SK-N-SH (cell line): ENCODE measurements around the gene ITCH. TPM values are rescaled to one million over a fixed set of nuclear protein-coding genes. Genes with fewer than 3 reads are reported as not detected.

Experiments used
- CTCF ChIA-PET: fragments of 300-600, 350-600 bp; formaldehyde crosslinking; extraction: SDS; loops from one replicate; lab custom pipeline; 2021; lab: Yijun Ruan, JAX
- POLR2A ChIA-PET: fragments of 350-600 bp; sonication (Branson Sonifier 250); formaldehyde crosslinking; extraction: SDS; loops from one replicate; lab custom pipeline; 2020; ENCODE audit warnings: antibody characterized with exemption, inconsistent platforms; lab: Yijun Ruan, JAX
- DNase-seq: peaks from one replicate; pipeline ENCODE4 v3.0.0; 2012
- H2AFZ ChIP-seq: fragments of 200-600 bp; sonication (generic); 2 replicates; pipeline ENCODE4 v1.8.1; 2016; ENCODE audit warnings: antibody characterized with exemption, mild to moderate bottlenecking, low read depth
- H3F3A ChIP-seq: fragments of 200-600 bp; sonication (generic); replicated peaks from 2 replicates; pipeline ENCODE3; 2016; ENCODE audit warnings: antibody characterized with exemption, mild to moderate bottlenecking; ENCODE audit not compliant: insufficient read depth
- H3K27ac ChIP-seq, 2 experiments: fragments of 200-500 bp in 1 of 2; fragments of 200-600 bp in 1 of 2; sonication (Bioruptor generic) in 1 of 2; sonication (generic), shearing (Covaris generic) in 1 of 2; 2 replicates each; pipeline versions ENCODE4 v1.5.1 to v1.6.1; 2014 to 2016; ENCODE audit warnings: low read depth in 2 of 2, inconsistent platforms in 1 of 2, low read length in 1 of 2, mild to moderate bottlenecking in 1 of 2, mixed read lengths in 1 of 2
- H3K27me3 ChIP-seq: fragments of 200-600 bp; sonication (generic), shearing (Covaris generic); 2 replicates; pipeline ENCODE4 v1.6.1; 2016; ENCODE audit warnings: mixed run types; ENCODE audit not compliant: insufficient read depth
- H3K36me3 ChIP-seq, 2 experiments: fragments of 200-500 bp in 1 of 2; fragments of 200-600 bp in 1 of 2; sonication (Bioruptor generic) in 1 of 2; sonication (generic) in 1 of 2; replicated peaks in 1 of 2; 2 replicates each; pipeline versions ENCODE3 to v1.5.1; 2014 to 2016; ENCODE audit warnings: low read length in 1 of 2, mild to moderate bottlenecking in 1 of 2; ENCODE audit not compliant: insufficient read depth in 2 of 2, control insufficient read depth in 1 of 2
- H3K4me1 ChIP-seq, 2 experiments: fragments of 200-500 bp in 1 of 2; fragments of 200-600 bp in 1 of 2; sonication (Bioruptor generic) in 1 of 2; sonication (generic), shearing (Covaris generic) in 1 of 2; 2 replicates each; pipeline versions ENCODE4 v1.5.1 to v1.6.1; 2014 to 2016; ENCODE audit warnings: low read depth in 1 of 2, low read length in 1 of 2, mixed run types in 1 of 2; ENCODE audit not compliant: insufficient read depth in 2 of 2, control insufficient read depth in 1 of 2
- H3K4me2 ChIP-seq: fragments of 200-600 bp; sonication (generic), shearing (Covaris generic); 2 replicates; pipeline ENCODE4 v1.6.1; 2017; ENCODE audit warnings: mixed run types
- H3K4me3 ChIP-seq, 2 experiments: fragments of 200-500 bp in 1 of 2; fragments of 200-600 bp in 1 of 2; sonication (Bioruptor generic) in 1 of 2; sonication (generic), shearing (Covaris generic) in 1 of 2; 2 replicates each; pipeline versions ENCODE4 v1.5.1 to v1.8.1; 2014 to 2016; ENCODE audit warnings: low read depth in 2 of 2, inconsistent platforms in 1 of 2, low read length in 1 of 2, mild to moderate bottlenecking in 1 of 2, mixed read lengths in 1 of 2, moderate library complexity in 1 of 2
- H3K79me2 ChIP-seq: fragments of 200-600 bp; sonication (generic); 2 replicates; pipeline ENCODE4 v1.8.1; 2017; ENCODE audit warnings: mild to moderate bottlenecking; ENCODE audit not compliant: insufficient read depth
- H3K9ac ChIP-seq: fragments of 200-600 bp; sonication (generic); 2 replicates; pipeline ENCODE4 v1.6.1; 2017; ENCODE audit warnings: mixed run types
- H3K9me2 ChIP-seq: fragments of 200-600 bp; sonication (generic); 2 replicates; pipeline ENCODE4 v1.6.1; 2017; ENCODE audit warnings: mixed run types
- H3K9me3 ChIP-seq: fragments of 200-600 bp; sonication (generic); 2 replicates; pipeline ENCODE4 v1.6.1; 2017; ENCODE audit warnings: mixed run types, mild to moderate bottlenecking, moderate library complexity
- H4K20me1 ChIP-seq: fragments of 200-600 bp; sonication (generic); 2 replicates; pipeline ENCODE4 v1.6.1; 2017; ENCODE audit warnings: mild to moderate bottlenecking, mixed run types; ENCODE audit not compliant: insufficient read depth
- FOSL2 ChIP-seq: IDR thresholded peaks from 2 replicates; pipeline ENCODE4 v1.4.0; 2012; ENCODE audit warnings: low read depth, mild to moderate bottlenecking, moderate library complexity, borderline replicate concordance
- FOXJ3 ChIP-seq: sonication (generic); formaldehyde crosslinking; IDR thresholded peaks from 2 replicates; pipeline ENCODE4 v1.5.1; 2020; ENCODE audit warnings: mild to moderate bottlenecking, missing genetic modification reagents
- GATA2 ChIP-seq: sonication (generic); formaldehyde crosslinking; IDR thresholded peaks from 2 replicates; pipeline ENCODE4 v1.5.0; 2020; ENCODE audit warnings: mild to moderate bottlenecking, missing genetic modification reagents
- POLR2AphosphoS5 ChIP-seq: IDR thresholded peaks from 2 replicates; pipeline ENCODE4 v1.6.1; 2012; ENCODE audit warnings: low read depth, low read length
- RCOR1 ChIP-seq: fragments of 150-350 bp; IDR thresholded peaks from 2 replicates; pipeline ENCODE4 v1.6.1; 2017; ENCODE audit warnings: antibody characterized with exemption, low read length
- SIN3A ChIP-seq: IDR thresholded peaks from 2 replicates; pipeline ENCODE4 v1.6.1; 2012; ENCODE audit warnings: low read depth, mild to moderate bottlenecking, low read length, moderate library complexity, borderline replicate concordance
- SMC3 ChIP-seq: IDR thresholded peaks from 2 replicates; pipeline ENCODE4 v1.6.1; 2012; ENCODE audit warnings: low read depth, low read length, improper control_type of control experiment
- TAF1 ChIP-seq: IDR thresholded peaks from 2 replicates; pipeline ENCODE4 v1.6.1; 2012; ENCODE audit warnings: low read depth, mild to moderate bottlenecking, low read length, moderate library complexity, borderline replicate concordance
- TEAD4 ChIP-seq: IDR thresholded peaks from 2 replicates; pipeline ENCODE4 v1.4.0; 2012; ENCODE audit warnings: mild to moderate bottlenecking, borderline replicate concordance; ENCODE audit not compliant: insufficient read depth
- WGBS: methylation state at CpG from one replicate; pipeline ENCODE4 v1.1.6; 2017; ENCODE audit warnings: low lambda C conversion rate; 5-methylcytosine and 5-hydroxymethylcytosine counted together
- polyA plus RNA-seq, 3 experiments: library from polyadenylated mRNA; depleted of rRNA; stranded (reverse); fragments of >200 nt; gene quantifications; 2 replicates each; pipeline ENCODE4 v1.2.3, GENCODE V29; 2012
- TF ChIP-seq, protein P1 (sequence below): IDR thresholded peaks from 2 replicates; pipeline ENCODE4 v1.4.0; 2012; ENCODE audit warnings: low read depth, borderline replicate concordance

Gene ITCH
- polyA plus RNA-seq, 1 of the 3 experiments (the other 2 are of a cell fraction): 3.8 TPM

GRCh38 chr20:34491226-34491931 lies 128.3 kb downstream of the ITCH start:
- Histone ChIP-seq H4K20me1 (no peaks in the 10 kb centered on the region), H3K36me3 (peaks cover 45 to 78% of the 10 kb centered on the region in 2 experiments), H3K9me2 (no peaks in the 10 kb centered on the region), H3K4me2 (no peak overlapping the region), H3K4me1 (no peaks in the 10 kb centered on the region), H3K27me3 (no peaks in the 10 kb centered on the region), H2AFZ (no peak overlapping the region), H3K9ac (no peak overlapping the region), H3K27ac (no peak overlapping the region), H3K9me3 (no peaks in the 10 kb centered on the region), H3F3A (peaks cover 10% of the 10 kb centered on the region), H3K79me2 (peaks cover 12% of the 10 kb centered on the region; the same call in 1 of the 2 replicates), H3K4me3 (no peak overlapping the region)
- TF ChIP-seq, protein P1, sequence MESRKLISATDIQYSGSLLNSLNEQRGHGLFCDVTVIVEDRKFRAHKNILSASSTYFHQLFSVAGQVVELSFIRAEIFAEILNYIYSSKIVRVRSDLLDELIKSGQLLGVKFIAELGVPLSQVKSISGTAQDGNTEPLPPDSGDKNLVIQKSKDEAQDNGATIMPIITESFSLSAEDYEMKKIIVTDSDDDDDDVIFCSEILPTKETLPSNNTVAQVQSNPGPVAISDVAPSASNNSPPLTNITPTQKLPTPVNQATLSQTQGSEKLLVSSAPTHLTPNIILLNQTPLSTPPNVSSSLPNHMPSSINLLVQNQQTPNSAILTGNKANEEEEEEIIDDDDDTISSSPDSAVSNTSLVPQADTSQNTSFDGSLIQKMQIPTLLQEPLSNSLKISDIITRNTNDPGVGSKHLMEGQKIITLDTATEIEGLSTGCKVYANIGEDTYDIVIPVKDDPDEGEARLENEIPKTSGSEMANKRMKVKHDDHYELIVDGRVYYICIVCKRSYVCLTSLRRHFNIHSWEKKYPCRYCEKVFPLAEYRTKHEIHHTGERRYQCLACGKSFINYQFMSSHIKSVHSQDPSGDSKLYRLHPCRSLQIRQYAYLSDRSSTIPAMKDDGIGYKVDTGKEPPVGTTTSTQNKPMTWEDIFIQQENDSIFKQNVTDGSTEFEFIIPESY: no peak
- no peak for TF ChIP-seq TEAD4
- no peak for TF ChIP-seq SIN3A
- TF ChIP-seq TAF1: no peak
- TF ChIP-seq POLR2AphosphoS5: no peak
- TF ChIP-seq FOXJ3 (CRISPR knock-in tag): no peak
- no peak for DNase-seq
- CTCF ChIA-PET: interaction anchor here (0.7 to 2.7 kb wide), 4 partner anchors 14 to 179 kb away, joined by 3 to 14 read pairs (median 5); no protein-coding TSS in a partner anchor
- WGBS: 98% methylated on average over 4 of the region's 4 CpGs
- POLR2A ChIA-PET: no interaction called here

GRCh38 chr20:34491932-34492509 lies 128.9 kb downstream of the ITCH start:
- H3K4me2 ChIP-seq: no peak overlapping the region
- TF ChIP-seq FOSL2 (no peak), SMC3 (no peak), RCOR1 (no peak), GATA2 (CRISPR knock-in tag) (no peak)
- TF ChIP-seq, protein P1: no peak
- H3K9me3 ChIP-seq: no peaks in the 10 kb centered on the region
- DNase-seq: no peak
- H3K27ac ChIP-seq: no peak overlapping the region
- no peaks in the 10 kb centered on the region for H3K27me3 ChIP-seq
- no peak overlapping the region for H3K9ac ChIP-seq
- peaks cover 10% of the 10 kb centered on the region for H3F3A ChIP-seq
- H3K36me3 ChIP-seq: peaks cover 45 to 78% of the 10 kb centered on the region in 2 experiments
- H4K20me1 ChIP-seq: no peaks in the 10 kb centered on the region
- H2AFZ ChIP-seq: no peak overlapping the region
- H3K9me2 ChIP-seq: no peaks in the 10 kb centered on the region
- 90% methylated on average over 4 of the region's 4 CpGs for WGBS
- CTCF ChIA-PET: interaction anchor here (0.7 to 2.7 kb wide), 4 partner anchors 15 to 180 kb away, joined by 3 to 14 read pairs (median 5); no protein-coding TSS in a partner anchor
- POLR2A ChIA-PET: no interaction called here
- no peaks in the 10 kb centered on the region for H3K4me1 ChIP-seq
- H3K4me3 ChIP-seq: no peak overlapping the region
- H3K79me2 ChIP-seq: peaks cover 13% of the 10 kb centered on the region; the same call in 1 of the 2 replicates
